Hematopoietic multipotent progenitor cell treated with erythropoietin and hydrocortisone succinate and interleukin-3 and kit ligand, for 8 days (in vitro differentiated cells): Measurements from ENCODE around the gene P2RX6.
"Not testable (repeated sequence)": the region's sequence is repeated elsewhere in the genome, so short reads cannot be mapped to it uniquely, and the experiment has no call there.

Experiments
- DNase-seq: peaks from one replicate; pipeline ENCODE4 v3.0.0-alpha.2; 2015

P2RX6 gene

DNA sequence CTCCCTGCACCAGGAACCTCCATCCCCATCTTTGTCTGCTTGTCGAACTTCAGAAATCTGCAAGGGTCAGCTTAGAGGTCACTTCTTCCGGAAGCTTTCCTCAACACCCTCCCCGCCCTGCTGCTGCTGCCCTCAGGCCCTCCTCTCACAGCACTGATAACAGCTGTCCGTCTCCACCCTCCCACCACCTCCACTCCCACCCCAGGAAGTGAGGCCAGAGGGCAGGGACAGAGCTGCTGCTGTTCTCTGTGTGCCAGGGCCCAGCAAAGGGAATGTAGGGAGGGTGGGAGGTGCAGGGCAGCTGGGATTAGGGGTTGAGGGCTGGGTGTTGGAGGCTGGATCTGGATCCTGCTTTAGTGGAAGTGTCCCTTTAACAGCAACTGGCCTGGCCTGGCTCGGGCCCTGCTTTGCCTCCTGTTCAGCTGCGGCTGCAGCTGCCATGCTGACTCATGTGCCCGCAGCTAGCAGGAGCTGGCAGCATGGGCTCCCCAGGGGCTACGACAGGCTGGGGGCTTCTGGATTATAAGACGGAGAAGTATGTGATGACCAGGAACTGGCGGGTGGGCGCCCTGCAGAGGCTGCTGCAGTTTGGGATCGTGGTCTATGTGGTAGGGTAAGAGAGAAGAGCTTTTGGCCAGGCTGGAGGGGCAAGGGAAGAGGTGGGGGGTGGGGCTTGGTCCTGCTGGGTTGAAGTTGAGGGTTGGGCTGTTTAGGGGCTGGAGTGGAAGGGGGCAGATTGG, at the start of gene P2RX6:
Gene P2RX6 (plus strand): TSS at position 440 of the 740 bp plus-strand sequence. CDS start 10 bp downstream, at position 450.
- DNase-seq: peak; percentile 84

DNA sequence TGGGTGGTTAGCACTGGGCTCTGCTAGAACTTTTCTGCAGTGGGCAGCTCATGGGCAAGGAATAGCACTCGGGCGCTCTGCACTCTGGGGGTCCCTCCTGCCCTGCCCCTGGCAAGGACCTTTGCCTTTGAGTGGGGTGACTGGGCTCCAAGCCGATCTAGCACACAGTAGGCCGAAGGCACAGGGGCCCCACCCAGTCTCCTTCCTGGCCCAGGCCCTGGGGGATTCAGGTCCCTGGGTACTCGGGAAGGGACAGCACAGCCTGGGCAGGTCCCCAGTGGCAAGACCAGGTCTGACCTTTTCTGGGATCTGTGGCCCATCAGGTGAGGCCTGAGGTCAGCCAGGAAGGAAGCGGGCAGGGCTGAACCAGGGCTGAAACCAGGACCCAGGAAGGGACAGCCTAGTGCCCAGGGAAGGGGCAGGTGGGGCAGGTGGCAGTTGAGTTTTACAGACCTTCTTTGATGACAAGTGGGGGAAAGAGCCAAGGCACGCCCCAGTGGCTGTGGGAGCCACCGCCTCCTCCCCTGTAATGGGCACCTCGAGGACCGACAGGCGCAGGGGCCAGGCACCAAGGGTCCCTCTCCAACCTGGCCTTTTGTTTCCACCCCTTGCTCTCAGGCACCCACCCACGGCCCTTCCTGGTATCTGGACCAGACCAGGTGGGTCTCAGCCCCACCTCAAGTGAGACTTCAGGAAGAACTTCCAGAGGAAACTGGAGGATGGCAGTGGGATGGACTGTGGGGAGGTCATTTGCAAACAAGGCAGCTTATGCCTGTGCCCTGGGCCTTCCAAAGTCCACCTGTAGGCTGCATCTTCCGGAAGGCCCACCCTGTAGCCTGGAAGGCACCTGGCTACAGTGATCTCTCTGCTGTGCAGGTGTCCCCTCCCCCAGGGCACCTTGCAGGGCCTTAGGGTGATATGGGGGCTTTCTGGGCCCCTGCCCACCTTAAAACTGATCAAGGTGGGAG, 48.8 kb upstream of the P2RX6 start:
- no peak for DNase-seq

- DNase-seq: no peak
Measured at GRCh38 chr22:20966883-20967696, 47.9 kb upstream of the P2RX6 start, which contains the start of gene AIFM3. Gene AIFM3, plus strand, starts transcription at chr22:20967255. Its CDS starts 690 bp downstream, at chr22:20967945.

DNA sequence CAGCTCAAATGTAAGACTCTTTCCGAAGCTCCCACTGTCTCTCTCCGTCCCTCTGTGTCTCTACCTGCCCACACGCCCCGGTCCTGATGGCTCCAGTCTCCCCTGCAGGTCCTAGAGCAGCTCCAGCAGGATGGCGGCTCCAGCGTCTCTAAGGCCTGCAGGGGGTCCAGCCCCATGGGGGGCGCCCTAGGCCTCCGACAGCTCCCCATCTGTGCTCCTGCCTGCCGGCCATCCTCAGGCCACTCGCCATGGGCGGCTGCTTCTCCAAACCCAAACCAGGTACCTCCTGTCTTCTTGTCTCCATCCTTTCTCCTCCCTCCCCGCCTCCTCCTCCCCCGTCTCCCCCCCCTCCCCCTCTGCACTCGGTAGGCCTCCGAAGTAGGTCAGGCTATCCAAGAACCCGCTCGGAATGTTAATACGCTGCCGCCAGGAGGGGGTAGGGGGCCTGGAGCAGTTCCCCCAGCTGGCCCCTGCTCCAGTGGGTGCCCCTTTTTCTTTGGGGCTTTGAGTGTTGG, 47.2 kb upstream of the P2RX6 start:
- no peak for DNase-seq

DNA sequence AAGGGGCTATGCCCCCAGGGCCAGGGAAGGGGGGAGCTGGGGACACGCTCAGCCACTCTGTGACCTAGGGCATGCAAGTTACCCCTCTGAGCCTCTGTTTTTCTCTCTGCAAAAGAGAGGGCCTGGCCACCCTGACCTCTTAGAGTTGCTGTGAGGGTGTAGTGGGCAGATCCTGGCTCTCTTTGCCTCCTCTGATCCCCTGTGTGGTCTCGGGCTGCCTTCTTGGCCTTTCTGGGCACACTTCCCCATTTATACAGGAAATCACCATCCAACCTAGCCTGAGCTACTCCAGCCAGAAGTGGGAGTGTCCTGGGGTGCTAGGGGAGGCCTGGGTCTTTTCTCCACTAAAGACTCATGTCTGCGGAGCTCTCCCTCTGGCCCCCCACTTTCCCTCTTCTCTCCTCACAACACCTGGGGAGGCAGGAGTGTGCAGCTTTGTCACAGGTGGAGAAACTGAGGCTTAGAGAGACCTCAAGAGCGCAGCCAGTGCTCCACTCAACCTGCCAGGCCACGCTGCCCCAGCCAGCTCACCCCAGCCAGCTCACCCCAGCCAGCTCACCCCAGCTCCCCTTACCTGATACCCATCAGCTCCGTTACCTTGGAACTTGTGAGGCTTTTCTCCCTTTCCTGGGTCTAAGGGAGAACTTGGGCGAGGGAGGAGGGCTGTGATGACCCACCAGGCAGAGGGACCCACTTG, 46.5 kb upstream of the P2RX6 start:
- no peak for DNase-seq

- DNase-seq: no peak
Measured at GRCh38 chr22:20970939-20971657, 43.9 kb upstream of the P2RX6 start.

- not testable (repeated sequence) for DNase-seq
Measured at GRCh38 chr22:20972014-20972694, 42.8 kb upstream of the P2RX6 start.

DNA sequence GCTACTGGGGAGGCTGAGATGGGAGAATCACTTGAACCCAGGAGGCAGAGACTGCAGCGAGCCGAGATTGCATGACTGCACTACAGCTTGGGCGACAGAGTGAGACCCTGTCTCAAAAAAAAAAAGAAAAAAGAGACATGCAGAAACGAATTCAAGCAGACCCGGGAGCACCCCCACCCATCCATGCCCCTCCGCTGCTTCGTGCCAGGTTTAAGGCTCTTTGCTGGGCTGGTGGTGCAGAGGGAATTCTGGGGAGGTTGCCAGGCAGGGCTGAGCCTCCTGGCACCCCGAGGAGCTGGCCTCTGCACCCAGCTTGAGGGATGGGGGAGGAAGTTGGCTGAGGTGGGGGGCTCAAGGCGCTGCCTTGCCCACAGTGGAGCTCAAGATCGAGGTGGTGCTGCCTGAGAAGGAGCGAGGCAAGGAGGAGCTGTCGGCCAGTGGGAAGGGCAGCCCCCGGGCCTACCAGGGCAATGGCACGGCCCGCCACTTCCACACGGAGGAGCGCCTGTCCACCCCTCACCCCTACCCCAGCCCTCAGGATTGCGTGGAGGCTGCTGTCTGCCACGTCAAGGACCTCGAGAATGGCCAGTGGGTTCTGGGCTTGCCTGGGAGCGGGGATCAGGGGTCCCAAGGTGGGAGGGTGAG, 41.9 kb upstream of the P2RX6 start:
- no peak for DNase-seq

GRCh38 chr22:20973634-20974286, 41.2 kb upstream of the P2RX6 start:
- DNase-seq: no peak

GRCh38 chr22:20974336-20974955, 40.5 kb upstream of the P2RX6 start:
- DNase-seq: no peak

- DNase-seq: no peak
Measured at GRCh38 chr22:20975541-20976290, 39.2 kb upstream of the P2RX6 start.

DNA sequence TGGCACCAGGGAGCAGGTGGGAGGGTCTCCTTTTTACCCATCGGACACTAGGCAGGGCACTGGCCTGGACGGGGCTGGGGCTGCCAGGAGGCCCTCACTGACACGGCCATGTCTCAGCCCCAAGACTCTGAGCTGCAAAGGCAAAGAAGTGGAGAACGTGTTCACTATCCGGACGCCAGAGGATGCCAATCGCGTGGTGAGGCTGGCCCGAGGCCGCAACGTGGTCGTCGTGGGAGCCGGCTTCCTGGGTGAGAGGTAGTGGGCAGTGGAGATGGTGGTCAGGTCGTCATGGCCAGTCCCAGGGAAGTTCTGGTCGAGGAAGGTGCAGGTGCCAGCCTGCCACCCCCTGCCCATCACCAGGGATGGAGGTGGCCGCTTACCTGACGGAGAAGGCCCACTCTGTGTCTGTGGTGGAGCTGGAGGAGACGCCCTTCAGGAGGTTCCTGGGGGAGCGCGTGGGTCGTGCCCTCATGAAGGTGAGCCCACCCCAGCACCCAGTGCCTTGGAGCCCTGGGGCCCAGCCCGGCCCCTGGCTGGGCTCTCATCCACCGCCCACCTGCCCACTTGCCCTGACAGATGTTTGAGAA, 38.6 kb upstream of the P2RX6 start:
- DNase-seq: no peak

DNA sequence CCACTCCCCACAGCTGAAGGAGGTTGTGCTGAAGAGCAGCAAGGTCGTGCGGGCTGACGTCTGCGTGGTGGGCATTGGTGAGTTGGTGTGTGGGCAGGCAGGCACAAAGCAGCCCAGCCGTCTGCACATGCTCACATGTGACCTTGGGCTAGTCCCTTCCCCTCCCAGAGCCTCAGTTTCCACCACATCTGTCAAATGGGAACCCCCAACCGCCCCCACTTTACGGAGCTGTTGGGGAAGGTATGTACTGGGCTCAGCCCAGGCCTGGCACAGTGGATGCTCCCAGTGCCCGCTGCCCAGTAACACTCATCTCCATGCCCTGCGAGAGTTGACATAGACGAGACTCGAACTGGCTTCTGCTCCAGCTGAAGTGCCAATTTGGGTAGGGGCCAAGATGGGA, 37.9 kb upstream of the P2RX6 start:
- no peak for DNase-seq

DNA sequence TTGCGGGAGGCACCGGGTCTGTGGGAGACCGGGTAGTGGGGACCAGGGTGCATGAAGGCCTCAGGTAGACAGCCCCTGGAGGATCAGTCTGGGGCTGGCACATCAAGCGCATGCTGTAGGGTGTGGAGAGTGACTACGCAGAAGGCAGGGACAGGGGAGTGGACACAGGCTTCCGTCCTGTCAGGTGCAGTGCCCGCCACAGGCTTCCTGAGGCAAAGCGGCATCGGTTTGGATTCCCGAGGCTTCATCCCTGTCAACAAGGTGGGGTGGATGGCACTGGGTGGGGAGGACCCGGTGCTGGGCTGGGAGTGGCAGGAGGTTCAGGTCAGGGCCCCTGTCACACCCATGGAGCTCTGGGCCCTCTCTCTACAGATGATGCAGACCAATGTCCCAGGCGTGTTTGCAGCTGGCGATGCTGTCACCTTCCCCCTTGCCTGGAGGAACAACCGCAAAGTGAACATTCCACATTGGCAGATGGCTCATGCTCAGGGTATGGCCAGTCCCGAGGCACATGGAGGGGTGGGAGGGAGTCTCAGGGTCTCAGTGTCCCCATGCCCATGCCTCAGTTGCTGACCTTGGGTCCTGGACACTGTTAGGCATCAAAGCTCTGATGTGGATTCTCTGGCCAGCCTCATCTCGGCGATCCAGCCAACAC, 37.3 kb upstream of the P2RX6 start:
- no peak for DNase-seq

- no peak for DNase-seq
Measured at GRCh38 chr22:20978419-20978818, 36.5 kb upstream of the P2RX6 start.

- peak; percentile 92 for DNase-seq
Measured at GRCh38 chr22:20979243-20979809, 35.6 kb upstream of the P2RX6 start.

GRCh38 chr22:20979940-20980453, 35.0 kb upstream of the P2RX6 start:
- no peak for DNase-seq
